Measurements from ENCODE around the gene RNF7.
"Not testable (repeated sequence)": the region's sequence is repeated elsewhere in the genome, so short reads cannot be mapped to it uniquely, and the experiment has no call there.

RNF7 gene

GRCh38 chr3:141738022-141738890, at the start of gene RNF7:
RNF7 (plus strand) TSS chr3:141738298; CDS start chr3:141738342, 44 bp downstream.
- FAIRE-seq = peak; percentile 36

GRCh38 chr3:141690431-141691072, 47.5 kb upstream of the RNF7 start:
- FAIRE-seq (no peak), DNase-seq (ENCODE audit: low spot score) (no peak)

More at GRCh38 chr3:141738022-141738890, at the start of gene RNF7:
- DNase-seq (ENCODE audit: low spot score) = peak; percentile 89

- not testable (repeated sequence) for DNase-seq (ENCODE audit: low spot score); FAIRE-seq
Observed at GRCh38 chr3:141691471-141691870, 46.6 kb upstream of the RNF7 start.

GRCh38 chr3:141692973-141693372, 45.1 kb upstream of the RNF7 start:
- not testable (repeated sequence) for DNase-seq (ENCODE audit: low spot score); FAIRE-seq

- FAIRE-seq = no peak
- no peak for DNase-seq (ENCODE audit: low spot score)
Observed at GRCh38 chr3:141699324-141699723, 38.8 kb upstream of the RNF7 start.

- DNase-seq (ENCODE audit: low spot score) (no peak), FAIRE-seq (no peak)
Observed at GRCh38 chr3:141699897-141700296, 38.2 kb upstream of the RNF7 start.

GRCh38 chr3:141703367-141703766, 34.7 kb upstream of the RNF7 start:
- DNase-seq (ENCODE audit: low spot score); FAIRE-seq: not testable (repeated sequence)

GRCh38 chr3:141707741-141708203, 30.3 kb upstream of the RNF7 start:
- FAIRE-seq (no peak), DNase-seq (ENCODE audit: low spot score) (no peak)

- DNase-seq (ENCODE audit: low spot score) (no peak), FAIRE-seq (no peak)
Observed at GRCh38 chr3:141708367-141708766, 29.7 kb upstream of the RNF7 start.

GRCh38 chr3:141709126-141709770, 28.9 kb upstream of the RNF7 start:
- no peak for DNase-seq (ENCODE audit: low spot score)
- FAIRE-seq = no peak

- DNase-seq (ENCODE audit: low spot score) = no peak
- FAIRE-seq = no peak
Observed at GRCh38 chr3:141710121-141710520, 28.0 kb upstream of the RNF7 start.

GRCh38 chr3:141710888-141711616, 27.0 kb upstream of the RNF7 start:
- DNase-seq (ENCODE audit: low spot score) (no peak), FAIRE-seq (no peak)

- no peak for DNase-seq (ENCODE audit: low spot score)
- FAIRE-seq = no peak
Observed at GRCh38 chr3:141714671-141715070, 23.4 kb upstream of the RNF7 start.

- no peak for FAIRE-seq
Observed at GRCh38 chr3:141722081-141722480, 16.0 kb upstream of the RNF7 start.

GRCh38 chr3:141722648-141723047, 15.4 kb upstream of the RNF7 start:
- no peak for DNase-seq (ENCODE audit: low spot score)
- FAIRE-seq = no peak

More at GRCh38 chr3:141722081-141722480, 16.0 kb upstream of the RNF7 start:
- DNase-seq (ENCODE audit: low spot score) = no peak

- FAIRE-seq = no peak
Observed at GRCh38 chr3:141723255-141723654, 14.8 kb upstream of the RNF7 start.

GRCh38 chr3:141724186-141724585, 13.9 kb upstream of the RNF7 start:
- FAIRE-seq = no peak
- no peak for DNase-seq (ENCODE audit: low spot score)

More at GRCh38 chr3:141723255-141723654, 14.8 kb upstream of the RNF7 start:
- DNase-seq (ENCODE audit: low spot score) = no peak

GRCh38 chr3:141725036-141725435, 13.1 kb upstream of the RNF7 start:
- FAIRE-seq = no peak

GRCh38 chr3:141726483-141726882, 11.6 kb upstream of the RNF7 start:
- FAIRE-seq = no peak

More at GRCh38 chr3:141725036-141725435, 13.1 kb upstream of the RNF7 start:
- DNase-seq (ENCODE audit: low spot score) = no peak

GRCh38 chr3:141728355-141728892, 9.7 kb upstream of the RNF7 start:
- FAIRE-seq = no peak

More at GRCh38 chr3:141726483-141726882, 11.6 kb upstream of the RNF7 start:
- no peak for DNase-seq (ENCODE audit: low spot score)

GRCh38 chr3:141729240-141729639, 8.9 kb upstream of the RNF7 start:
- FAIRE-seq = no peak
- DNase-seq (ENCODE audit: low spot score) = no peak

More at GRCh38 chr3:141728355-141728892, 9.7 kb upstream of the RNF7 start:
- DNase-seq (ENCODE audit: low spot score) = no peak

Measured in RCC 7860 (cell line).